Hepatic stellate cell (primary cell): ENCODE measurements around the gene RBFOX2.

Experiments used
- DNase-seq: peaks from one replicate; pipeline ENCODE4 v3.0.0; 2011; ENCODE audit warnings: low spot score

RBFOX2 gene

DNA sequence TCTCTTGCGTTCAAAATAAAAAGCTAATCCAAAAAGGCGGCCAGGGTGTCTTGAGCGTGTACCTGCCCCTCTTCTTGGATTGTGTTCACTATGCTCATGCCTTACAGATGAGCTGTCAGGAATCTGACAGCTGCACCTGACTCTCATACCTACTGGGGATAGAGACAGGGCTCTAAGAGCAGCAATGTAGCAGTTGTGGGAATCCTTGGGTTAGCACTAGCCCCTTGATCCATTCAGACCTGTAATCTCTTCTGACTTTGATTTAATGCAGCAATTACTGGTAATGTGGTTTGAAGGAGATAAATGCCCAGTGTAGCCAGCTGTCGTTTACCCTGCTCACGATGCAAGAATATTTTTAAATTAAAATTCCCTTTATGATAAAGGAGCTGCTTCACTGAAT is 165.2 kb downstream of the RBFOX2 start:
- DNase-seq, result no peak

- DNase-seq, result no peak
These were observed 165.9 kb downstream of the RBFOX2 start for GRCh38 chr22:35862697-35863096.

DNA sequence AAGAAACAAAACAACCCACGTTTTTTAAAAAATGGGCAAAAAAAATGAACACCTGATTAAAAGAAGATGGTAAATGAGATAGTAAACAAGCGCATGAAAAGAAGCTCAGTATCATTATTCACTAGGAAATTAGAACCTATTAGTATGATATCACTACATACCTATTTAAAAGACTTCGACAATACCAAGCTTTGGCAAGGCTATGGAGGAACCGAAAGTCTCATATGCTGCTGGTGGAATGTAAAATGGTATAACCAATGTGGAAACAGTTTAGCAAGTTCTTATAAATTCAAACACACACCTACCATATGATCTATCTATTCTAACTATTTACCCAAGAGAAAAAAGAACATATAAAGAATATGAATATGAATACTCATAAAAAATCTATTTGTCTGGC is 167.2 kb downstream of the RBFOX2 start:
- DNase-seq, result no peak

- DNase-seq, result no peak
These were observed 167.8 kb downstream of the RBFOX2 start for GRCh38 chr22:35860837-35861236.

DNA sequence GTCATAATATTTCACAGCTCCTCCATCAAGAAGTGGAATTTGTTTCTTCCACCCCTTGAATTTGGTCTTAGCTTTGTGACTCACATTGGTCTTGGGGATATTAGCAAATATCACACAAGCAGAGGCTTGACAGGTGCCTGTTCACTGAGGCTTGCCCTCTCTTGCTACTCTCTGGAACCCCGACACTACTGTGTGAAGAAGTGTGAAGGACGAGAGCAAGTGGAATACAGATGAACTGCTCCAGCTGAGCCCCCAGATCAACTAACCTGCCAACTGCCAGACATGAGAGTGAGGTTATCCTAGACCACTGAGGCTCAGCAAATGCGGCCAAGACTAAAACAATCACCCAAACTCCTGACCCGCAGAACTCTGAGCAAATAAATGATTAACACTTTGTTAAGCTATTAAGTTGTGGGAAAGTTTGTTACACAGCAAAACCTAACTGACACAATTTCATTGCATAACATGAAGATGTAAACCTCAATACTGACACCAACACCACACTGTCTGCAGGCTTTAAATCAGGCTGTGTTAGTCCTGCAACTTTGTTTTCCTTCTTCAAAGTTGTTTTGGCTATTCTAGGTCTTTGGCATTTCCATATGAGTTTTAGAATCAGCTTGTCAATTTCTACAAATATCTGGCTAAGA is 168.4 kb downstream of the RBFOX2 start:
- DNase-seq, result no peak

GRCh38 chr22:35854334-35854733 is 174.3 kb downstream of the RBFOX2 start:
- no peak for DNase-seq

DNA sequence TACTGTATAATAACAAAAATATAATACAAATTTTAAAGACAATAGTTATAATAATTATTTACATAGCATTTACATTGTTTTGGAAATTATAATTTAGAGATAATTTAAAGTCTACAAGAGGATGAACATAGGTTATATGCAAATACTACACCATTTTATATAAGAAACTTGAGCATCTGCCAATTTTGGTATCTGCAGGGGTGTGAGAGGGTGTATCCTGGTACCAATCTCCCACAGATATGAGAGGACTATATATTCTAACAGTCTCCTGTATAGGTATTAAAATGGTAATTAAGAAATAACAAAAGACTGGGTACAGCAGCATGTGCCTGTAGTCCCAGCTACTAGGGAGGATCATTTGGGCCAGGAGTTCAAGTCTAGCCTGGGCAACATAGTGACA is 176.5 kb downstream of the RBFOX2 start:
- no peak for DNase-seq

DNA sequence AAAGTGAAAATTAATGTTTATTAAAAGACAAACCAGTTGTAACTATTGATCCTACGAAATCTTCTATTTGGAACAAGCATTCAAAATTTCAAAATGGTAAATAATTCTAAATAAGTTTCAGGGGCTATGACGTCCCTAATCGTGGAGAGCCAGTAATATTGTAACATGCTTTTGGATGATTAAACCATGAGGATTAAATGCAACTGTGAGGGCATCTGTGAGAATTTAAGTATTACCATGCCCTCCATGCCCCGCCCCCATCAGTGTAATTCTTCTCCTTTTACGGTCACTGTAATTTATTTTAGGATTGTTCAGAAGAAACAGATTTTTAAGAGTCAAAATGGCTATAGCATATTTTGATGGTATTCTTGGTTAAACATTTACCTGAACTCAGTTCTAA is 177.8 kb downstream of the RBFOX2 start:
- DNase-seq, result no peak

DNA sequence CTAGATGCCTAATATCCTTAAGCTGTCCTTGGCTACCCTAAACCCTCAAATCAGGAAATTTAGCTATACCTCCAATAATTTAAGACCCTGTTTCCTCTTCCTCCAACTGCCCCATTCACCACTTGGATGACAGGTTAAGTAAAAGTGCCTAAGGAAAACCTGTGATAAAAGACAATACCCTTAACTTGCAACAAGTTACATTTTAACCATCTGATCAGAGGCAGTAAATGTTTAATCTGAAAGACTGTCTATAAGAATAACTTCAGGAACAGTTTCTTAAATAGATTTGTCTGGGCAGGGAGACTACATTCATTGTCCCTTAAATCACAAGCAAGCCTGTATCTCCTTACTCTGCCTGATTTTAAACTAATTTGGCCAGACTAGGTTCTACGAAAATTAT is 181.8 kb downstream of the RBFOX2 start:
- DNase-seq, result no peak

DNA sequence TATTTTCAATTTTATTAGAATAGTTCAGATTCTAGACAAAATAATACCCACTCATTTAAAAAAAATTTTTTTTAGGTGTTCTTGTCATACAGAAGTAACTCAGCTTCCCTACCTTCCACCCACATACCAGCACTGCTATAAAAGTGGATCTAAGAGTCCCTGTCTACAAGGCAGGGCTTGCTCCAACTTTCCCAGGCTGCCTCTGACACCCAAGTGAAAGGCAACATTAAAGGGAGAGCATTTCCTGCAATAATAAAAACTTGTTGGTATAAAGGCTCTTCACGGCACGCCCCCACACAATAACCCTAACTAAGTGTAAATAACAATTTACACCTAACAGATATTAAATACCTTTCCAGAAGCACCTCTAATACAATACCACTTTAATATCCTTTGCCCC is 183.7 kb downstream of the RBFOX2 start:
- DNase-seq, result no peak

- DNase-seq, result peak; percentile 49
These were observed 185.7 kb downstream of the RBFOX2 start for GRCh38 chr22:35842954-35843353.

DNA sequence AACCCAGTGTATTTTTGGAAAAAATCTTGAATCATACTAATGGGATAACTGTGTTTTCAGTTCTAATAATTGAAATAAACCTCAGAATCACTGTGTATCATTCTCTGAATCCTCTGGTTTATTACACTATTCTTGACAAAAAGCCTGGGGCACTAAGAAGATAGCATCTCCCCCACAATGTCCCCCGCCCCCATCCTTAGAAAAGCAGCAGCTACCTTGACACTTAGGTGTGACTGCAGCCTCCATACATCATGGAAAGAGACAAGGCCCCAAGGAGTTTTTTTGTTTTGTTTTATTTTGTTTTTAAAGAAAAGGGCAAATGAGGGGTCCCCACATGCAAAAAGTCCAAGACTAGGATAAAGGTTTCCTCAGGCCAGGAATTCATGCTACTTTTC is 186.1 kb downstream of the RBFOX2 start:
- DNase-seq, result no peak

DNA sequence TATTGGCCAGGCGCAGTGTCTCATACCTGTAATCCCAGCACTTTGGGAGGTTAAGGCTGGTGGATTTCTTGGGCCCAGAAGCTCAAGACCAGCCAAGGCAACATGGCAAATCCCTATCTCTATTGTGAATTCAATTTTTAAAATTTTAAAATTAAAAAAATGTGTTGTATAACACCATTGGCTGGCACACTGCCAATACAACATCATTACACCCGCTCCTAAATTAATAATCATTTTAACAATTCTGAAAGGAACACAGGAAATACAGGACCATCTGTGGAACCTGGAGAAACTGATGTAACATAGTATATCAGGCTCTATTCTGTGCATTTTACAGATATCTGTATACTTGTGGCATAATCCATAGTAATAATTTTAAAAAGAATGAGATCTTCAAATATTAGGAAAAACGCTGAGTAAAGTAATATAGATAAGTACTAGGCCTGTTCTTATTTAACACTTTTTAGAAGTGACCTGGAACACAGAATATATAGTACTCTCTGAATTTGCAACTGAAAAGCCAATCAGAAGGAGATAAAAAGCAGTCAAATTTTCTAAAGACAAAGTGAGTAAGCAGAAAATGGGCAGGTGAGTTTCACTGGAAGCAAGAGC is 186.6 kb downstream of the RBFOX2 start:
- DNase-seq, result no peak

- DNase-seq, result peak; percentile 84
These were observed 188.3 kb downstream of the RBFOX2 start for GRCh38 chr22:35840302-35840739.

DNA sequence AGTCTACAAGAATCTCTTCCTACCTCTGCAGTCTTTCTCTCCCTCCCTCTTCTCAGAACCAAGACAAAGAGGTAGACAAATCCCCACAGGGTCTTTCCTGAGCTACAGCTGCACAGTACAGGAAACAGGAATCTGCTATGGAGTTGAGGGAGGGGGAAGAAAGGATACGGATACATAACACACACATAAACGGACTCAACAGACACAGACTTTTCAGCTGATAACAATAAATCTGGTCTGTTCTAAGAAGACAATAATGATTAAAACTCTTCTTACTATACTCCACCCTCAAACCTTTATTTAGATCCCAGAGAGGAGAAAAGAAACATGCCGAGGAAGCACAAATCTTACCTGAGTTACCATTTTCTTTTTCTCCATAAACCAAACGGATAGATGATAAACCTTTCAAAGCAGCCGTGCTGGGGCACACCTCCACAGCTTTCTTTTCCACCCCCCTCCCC is 188.8 kb downstream of the RBFOX2 start:
- DNase-seq, result no peak

GRCh38 chr22:35838855-35839576 is 189.6 kb downstream of the RBFOX2 start:
- DNase-seq, result peak; percentile 34

GRCh38 chr22:35837101-35837727 is 191.4 kb downstream of the RBFOX2 start:
- DNase-seq, result no peak

DNA sequence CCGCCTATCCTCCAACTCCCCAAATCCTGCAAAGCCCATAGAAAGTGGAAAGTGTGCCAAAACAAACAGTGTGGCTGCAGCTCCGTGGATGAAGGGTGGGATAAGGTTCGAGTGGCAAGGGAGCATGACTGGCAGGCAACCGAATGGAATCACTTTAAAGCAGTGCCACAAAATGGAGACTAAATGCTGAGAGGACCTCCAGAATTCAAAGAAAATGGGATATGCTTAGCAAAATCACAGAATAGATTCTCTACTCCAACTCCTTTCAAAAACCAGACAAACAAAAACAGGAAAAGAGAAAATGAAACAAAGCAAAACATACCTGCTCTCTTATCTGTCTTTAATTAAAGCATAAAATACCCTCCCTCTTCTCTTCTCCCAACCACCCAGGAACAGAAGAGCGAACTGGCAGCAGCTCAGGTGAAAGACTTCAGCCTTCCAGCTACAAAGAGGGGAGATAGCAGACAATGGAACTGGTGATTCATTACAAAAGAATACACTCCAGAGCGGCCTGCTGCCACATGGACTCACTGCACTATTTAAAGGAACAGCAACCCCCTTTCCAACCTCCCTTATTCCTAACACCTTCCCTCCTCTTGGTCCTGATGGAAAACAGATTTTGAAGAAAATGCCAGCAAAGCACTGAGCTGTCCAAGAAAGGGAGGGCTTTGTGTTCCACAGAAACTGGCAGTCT is 192.5 kb downstream of the RBFOX2 start:
- peak; percentile 63 for DNase-seq

- DNase-seq, result no peak
These were observed 193.2 kb downstream of the RBFOX2 start for GRCh38 chr22:35835267-35835997.

DNA sequence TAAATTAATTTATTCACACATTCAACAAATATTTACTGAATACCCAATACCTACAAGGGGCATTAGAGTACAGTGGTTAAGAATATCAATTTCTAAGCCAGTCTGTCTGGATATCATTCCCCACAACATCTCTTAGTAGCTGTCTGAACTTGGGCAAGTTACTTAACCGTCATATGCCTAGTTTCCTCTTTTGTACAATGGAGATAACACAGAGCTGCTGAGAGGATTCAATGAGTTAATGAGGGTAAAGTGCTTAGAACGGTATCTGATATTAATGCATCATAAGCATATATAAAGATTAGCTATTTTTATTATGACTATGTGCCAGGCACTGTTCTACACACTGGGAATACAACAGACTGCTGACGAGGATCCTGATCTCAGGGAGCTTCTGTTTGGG is 194.6 kb downstream of the RBFOX2 start:
- no peak for DNase-seq

DNA sequence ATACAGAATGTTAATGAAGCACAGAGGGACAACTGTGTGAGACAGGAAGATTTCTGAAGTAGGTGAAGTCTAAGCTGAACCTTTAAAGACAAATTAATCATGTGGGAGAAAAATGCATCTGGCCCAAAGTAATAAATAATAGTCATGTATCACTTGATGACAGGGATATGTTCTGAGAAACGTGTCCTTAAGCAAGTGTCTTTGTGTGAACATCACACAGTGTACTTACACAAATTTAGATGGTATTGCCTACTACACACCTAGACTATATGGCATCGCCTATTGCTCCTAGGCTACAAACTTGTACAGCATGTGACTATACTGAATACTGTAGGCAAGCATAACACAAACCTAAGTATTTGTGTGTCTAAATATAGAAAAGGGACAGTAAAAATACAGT is 198.3 kb downstream of the RBFOX2 start:
- no peak for DNase-seq

DNA sequence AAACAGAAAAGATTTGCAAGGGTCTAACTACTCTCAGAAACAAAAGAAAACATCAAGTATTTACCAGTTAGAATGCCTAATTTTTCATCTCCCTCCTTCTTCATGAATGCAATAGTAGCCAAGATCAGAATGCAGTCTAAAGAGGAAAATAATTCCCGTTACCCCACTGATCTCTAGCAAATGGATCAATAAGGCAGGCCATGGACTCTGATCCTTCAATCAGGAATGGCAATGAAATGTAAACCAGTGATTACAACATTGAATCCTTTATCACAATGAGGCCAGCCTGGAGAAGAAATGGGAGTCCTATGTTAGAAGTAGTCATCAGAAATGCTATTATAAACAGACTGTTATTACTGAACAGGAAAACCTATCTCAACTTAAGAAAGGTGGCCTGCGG is 204.4 kb downstream of the RBFOX2 start:
- no peak for DNase-seq
